ENCODE measurements around the gene BRMS1L. TPM values are rescaled to one million over a fixed set of nuclear protein-coding genes. Genes with fewer than 3 reads are reported as not detected.
A peak's percentile ranks its signal among the peaks of the same experiment; 100 is the strongest.
"Not testable (repeated sequence)": the region's sequence is repeated elsewhere in the genome, so short reads cannot be mapped to it uniquely, and the experiment has no call there.

The BRMS1L gene
- total RNA-seq, 1 donor from 2014 or later = 5.5 TPM

GRCh38 chr14:35826952-35827416 is 846 bp downstream of the BRMS1L start:
- Histone ChIP-seq H3K4me1 (peaks cover 7% of the 10 kb centered on the region), H3K9me3 (no peaks in the 10 kb centered on the region), H3K27ac (peak overlapping the region; percentile 98), H3K27me3 (ENCODE audit: low read depth) (no peaks in the 10 kb centered on the region), H3K4me3 (peak overlapping the region; percentile 95), H3K36me3 (peaks cover 7% of the 10 kb centered on the region)
- intact Hi-C loops (cut with DNase I) = no loop called here
- no peak for ATAC-seq
- TF ChIP-seq CTCF (IDR thresholded peaks at IDR 0.05) = no peak
- DNase-seq = no peak

- DNase-seq = no peak
- ATAC-seq = no peak
- intact Hi-C loops (cut with DNase I) = no loop called here
- Histone ChIP-seq H3K27ac (no peak overlapping the region), H3K4me1 (peaks cover 7% of the 10 kb centered on the region), H3K36me3 (peaks cover 11% of the 10 kb centered on the region), H3K27me3 (ENCODE audit: low read depth) (no peaks in the 10 kb centered on the region), H3K4me3 (peak overlapping the region; percentile 95), H3K9me3 (no peaks in the 10 kb centered on the region)
- TF ChIP-seq CTCF (IDR thresholded peaks at IDR 0.05) = no peak
Measured at GRCh38 chr14:35827678-35828472, 1.7 kb downstream of the BRMS1L start.

GRCh38 chr14:35829449-35829848 is 3.3 kb downstream of the BRMS1L start:
- intact Hi-C loops (cut with DNase I) = no loop called here
- ATAC-seq = no peak

GRCh38 chr14:35835208-35835982 is 9.3 kb downstream of the BRMS1L start:
- no peak for TF ChIP-seq CTCF (IDR thresholded peaks at IDR 0.05)
- intact Hi-C loops (cut with DNase I) = no loop called here
- no peaks in the 10 kb centered on the region for H3K27me3 ChIP-seq (ENCODE audit: low read depth)
- no peak overlapping the region for H3K4me3 ChIP-seq
- peaks cover 45% of the 10 kb centered on the region for H3K36me3 ChIP-seq
- DNase-seq (no peak), ATAC-seq (no peak)
- H3K9me3 ChIP-seq = peaks cover 5% of the 10 kb centered on the region
- H3K27ac ChIP-seq = no peak overlapping the region
- no peaks in the 10 kb centered on the region for H3K4me1 ChIP-seq

More at GRCh38 chr14:35829449-35829848, 3.3 kb downstream of the BRMS1L start:
- Histone ChIP-seq H3K27ac (no peak overlapping the region), H3K36me3 (peaks cover 24% of the 10 kb centered on the region), H3K9me3 (no peaks in the 10 kb centered on the region), H3K4me1 (peaks cover 7% of the 10 kb centered on the region), H3K4me3 (no peak overlapping the region), H3K27me3 (ENCODE audit: low read depth) (no peaks in the 10 kb centered on the region)
- DNase-seq = no peak
- no peak for TF ChIP-seq CTCF (IDR thresholded peaks at IDR 0.05)

GRCh38 chr14:35841704-35842103 is 15.6 kb downstream of the BRMS1L start:
- H3K27me3 ChIP-seq (ENCODE audit: low read depth); H3K27ac ChIP-seq; H3K4me1 ChIP-seq; intact Hi-C loops (cut with DNase I); ATAC-seq; DNase-seq; H3K4me3 ChIP-seq: not testable (repeated sequence)
- Histone ChIP-seq H3K36me3 (peaks cover 34% of the 10 kb centered on the region), H3K9me3 (peaks cover 26% of the 10 kb centered on the region)

- H3K27ac ChIP-seq; H3K27me3 ChIP-seq (ENCODE audit: low read depth); intact Hi-C loops (cut with DNase I); H3K4me1 ChIP-seq; H3K4me3 ChIP-seq; DNase-seq; ATAC-seq: not testable (repeated sequence)
- peaks cover 26% of the 10 kb centered on the region for H3K9me3 ChIP-seq
- H3K36me3 ChIP-seq = peaks cover 36% of the 10 kb centered on the region
Measured at GRCh38 chr14:35842245-35842644, 16.1 kb downstream of the BRMS1L start.
